ENCODE measurements around the gene GALNT7.
A peak's percentile ranks its signal among the peaks of the same experiment; 100 is the strongest.
"Not testable (repeated sequence)": the region's sequence is repeated elsewhere in the genome, so short reads cannot be mapped to it uniquely, and the experiment has no call there.

Gene GALNT7

DNA sequence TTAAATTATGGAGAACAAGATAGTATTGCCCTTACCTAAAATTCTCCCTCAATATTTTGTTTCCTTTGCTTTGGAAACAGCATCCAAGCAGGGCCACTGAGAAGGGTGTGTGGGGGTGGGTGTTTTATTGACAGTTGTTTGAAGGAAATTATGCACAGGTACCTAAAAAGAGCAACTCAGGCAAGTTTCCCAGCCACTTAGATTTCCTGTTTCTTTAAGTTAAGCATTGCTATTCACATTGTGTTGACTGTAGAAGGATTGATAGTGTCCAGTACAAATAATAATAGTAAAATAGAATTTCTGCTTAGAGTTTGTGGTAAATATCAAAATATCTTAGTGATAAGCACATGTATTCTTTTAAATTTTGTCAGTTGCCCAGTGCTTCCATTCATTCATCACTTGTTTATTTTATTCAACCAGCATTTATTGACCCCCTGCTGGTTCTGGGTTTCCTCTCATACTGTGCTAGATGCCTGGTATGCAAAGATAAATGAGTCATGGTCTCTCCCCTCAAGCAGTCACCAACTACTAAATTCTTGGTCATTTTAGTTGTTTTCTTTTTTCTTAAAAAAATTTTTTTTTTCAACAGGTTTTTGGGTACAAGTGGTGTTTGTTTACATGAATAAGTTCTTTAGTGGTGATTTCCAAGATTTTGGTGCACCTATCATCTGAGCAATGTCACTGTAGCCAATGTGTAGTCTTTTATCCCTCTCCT, 50.0 kb downstream of the GALNT7 start:
- Histone ChIP-seq H3K27ac (no peak overlapping the region), H4K20me1 (ENCODE audit: insufficient read depth) (peaks cover 3% of the 10 kb centered on the region), H3K36me3 (ENCODE audit: insufficient read depth) (no peaks in the 10 kb centered on the region), H2AFZ (ENCODE audit: low read depth) (no peak overlapping the region), H3K27me3 (ENCODE audit: insufficient read depth, low read depth) (no peaks in the 10 kb centered on the region), H3K4me2 (peak overlapping the region; percentile 56), H3K4me3 (IDR thresholded peaks at IDR 0.05; ENCODE audit: insufficient read depth, low read depth, low read length) (no peak overlapping the region), H3K9ac (no peak overlapping the region), H3K79me2 (ENCODE audit: insufficient read depth, low read depth) (peaks cover 77% of the 10 kb centered on the region; the same call in 1 of the 2 replicates), H3K4me1 (ENCODE audit: low read depth, poor library complexity, severe bottlenecking) (peaks cover 54% of the 10 kb centered on the region)
- no peak for TF ChIP-seq CTCF (conservative IDR thresholded peaks at IDR 0.05; ENCODE audit: low read depth, low read length)

DNA sequence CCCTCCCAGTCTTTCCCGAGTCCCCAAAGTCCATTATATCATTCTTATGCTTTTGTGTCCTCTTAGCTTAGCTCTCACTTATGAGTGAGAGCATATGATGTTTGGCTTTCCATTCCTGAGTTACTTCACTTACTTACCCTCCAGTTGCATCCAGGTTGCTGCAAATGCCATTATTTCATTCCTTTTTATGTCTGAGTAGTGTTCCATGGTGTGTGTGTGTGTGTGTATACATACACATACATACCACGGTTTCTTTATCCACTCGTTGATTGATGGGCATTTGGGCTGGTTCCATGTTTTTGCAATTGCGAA, 50.5 kb downstream of the GALNT7 start:
- not testable (repeated sequence) for H3K27me3 ChIP-seq (ENCODE audit: insufficient read depth, low read depth); H3K4me3 ChIP-seq (IDR thresholded peaks at IDR 0.05; ENCODE audit: insufficient read depth, low read depth, low read length); H3K9ac ChIP-seq; H3K36me3 ChIP-seq (ENCODE audit: insufficient read depth); H4K20me1 ChIP-seq (ENCODE audit: insufficient read depth); H2AFZ ChIP-seq (ENCODE audit: low read depth); H3K27ac ChIP-seq
- Histone ChIP-seq H3K79me2 (ENCODE audit: insufficient read depth, low read depth) (peaks cover 80% of the 10 kb centered on the region; the same call in 1 of the 2 replicates), H3K4me1 (ENCODE audit: low read depth, poor library complexity, severe bottlenecking) (peaks cover 49% of the 10 kb centered on the region), H3K4me2 (peak overlapping the region; percentile 56; the same call in 1 of the 2 replicates)

- Histone ChIP-seq H3K4me1 (ENCODE audit: low read depth, poor library complexity, severe bottlenecking) (peaks cover 28% of the 10 kb centered on the region), H3K4me2 (no peak overlapping the region), H3K79me2 (ENCODE audit: insufficient read depth, low read depth) (peaks cover 73% of the 10 kb centered on the region), H4K20me1 (ENCODE audit: insufficient read depth) (peaks cover 3% of the 10 kb centered on the region), H3K4me3 (IDR thresholded peaks at IDR 0.05; ENCODE audit: insufficient read depth, low read depth, low read length) (no peak overlapping the region), H3K27ac (no peak overlapping the region), H3K9ac (no peak overlapping the region), H3K36me3 (ENCODE audit: insufficient read depth) (no peaks in the 10 kb centered on the region; the same call in 1 of the 2 replicates), H2AFZ (ENCODE audit: low read depth) (no peak overlapping the region), H3K27me3 (ENCODE audit: insufficient read depth, low read depth) (no peaks in the 10 kb centered on the region)
- no peak for TF ChIP-seq CTCF (conservative IDR thresholded peaks at IDR 0.05; ENCODE audit: low read depth, low read length)
Observed at GRCh38 chr4:173223743-173224142, 55.1 kb downstream of the GALNT7 start.

- H3K36me3 ChIP-seq (ENCODE audit: insufficient read depth): no peaks in the 10 kb centered on the region; the same call in 1 of the 2 replicates
- no peak overlapping the region for H3K4me2 ChIP-seq
- H2AFZ ChIP-seq (ENCODE audit: low read depth): no peak overlapping the region
- H3K27ac ChIP-seq: no peak overlapping the region
- peaks cover 61% of the 10 kb centered on the region for H3K79me2 ChIP-seq (ENCODE audit: insufficient read depth, low read depth)
- no peak overlapping the region for H3K4me3 ChIP-seq (IDR thresholded peaks at IDR 0.05; ENCODE audit: insufficient read depth, low read depth, low read length)
- TF ChIP-seq CTCF (conservative IDR thresholded peaks at IDR 0.05; ENCODE audit: low read depth, low read length): no peak
- no peaks in the 10 kb centered on the region for H3K27me3 ChIP-seq (ENCODE audit: insufficient read depth, low read depth)
- H4K20me1 ChIP-seq (ENCODE audit: insufficient read depth): no peaks in the 10 kb centered on the region
- peaks cover 39% of the 10 kb centered on the region for H3K4me1 ChIP-seq (ENCODE audit: low read depth, poor library complexity, severe bottlenecking)
- no peak overlapping the region for H3K9ac ChIP-seq
Observed at GRCh38 chr4:173226401-173226888, 57.8 kb downstream of the GALNT7 start.

GRCh38 chr4:173227756-173228155, 59.1 kb downstream of the GALNT7 start:
- Histone ChIP-seq H3K27ac (no peak overlapping the region), H3K4me3 (IDR thresholded peaks at IDR 0.05; ENCODE audit: insufficient read depth, low read depth, low read length) (no peak overlapping the region), H3K4me1 (ENCODE audit: low read depth, poor library complexity, severe bottlenecking) (peaks cover 49% of the 10 kb centered on the region), H3K36me3 (ENCODE audit: insufficient read depth) (no peaks in the 10 kb centered on the region; the same call in 1 of the 2 replicates), H3K4me2 (no peak overlapping the region), H2AFZ (ENCODE audit: low read depth) (no peak overlapping the region), H3K9ac (no peak overlapping the region), H3K27me3 (ENCODE audit: insufficient read depth, low read depth) (no peaks in the 10 kb centered on the region), H4K20me1 (ENCODE audit: insufficient read depth) (no peaks in the 10 kb centered on the region), H3K79me2 (ENCODE audit: insufficient read depth, low read depth) (peaks cover 57% of the 10 kb centered on the region)
- TF ChIP-seq CTCF (conservative IDR thresholded peaks at IDR 0.05; ENCODE audit: low read depth, low read length): no peak

Data from KMS-11 (cell line).